Stomach (tissue), 4 donors: ENCODE measurements around the gene MYLK3.

Experiments used
- CTCF ChIP-seq, 7 experiments: fragments of 450-650 bp in 4 of 7; fragments of 200-600 bp in 3 of 7; sonication (generic) in 3 of 7; IDR thresholded peaks; one replicate each; pipeline ENCODE4 v1.5.1; 2016 to 2019; ENCODE audit warnings: antibody characterized with exemption in 7 of 7, control low read depth in 2 of 7, mild to moderate bottlenecking in 1 of 7
- EP300 ChIP-seq: sonication (generic); formaldehyde crosslinking; IDR thresholded peaks from one replicate; pipeline ENCODE4 v1.6.1; 2017; ENCODE audit warnings: antibody characterized with exemption
- POLR2A ChIP-seq, 4 donors: fragments of 450-650 bp; IDR thresholded peaks; one replicate each; pipeline ENCODE4 v1.6.1; 2016; ENCODE audit warnings: antibody characterized with exemption in 4 of 4, control low read depth in 2 of 4, mild to moderate bottlenecking in 1 of 4, moderate library complexity in 1 of 4
- POLR2AphosphoS5 ChIP-seq, 3 donors: sonication (generic); formaldehyde crosslinking; IDR thresholded peaks; one replicate each; pipeline ENCODE4 v1.6.1; 2016; ENCODE audit warnings: antibody characterized with exemption in 3 of 3

DNA sequence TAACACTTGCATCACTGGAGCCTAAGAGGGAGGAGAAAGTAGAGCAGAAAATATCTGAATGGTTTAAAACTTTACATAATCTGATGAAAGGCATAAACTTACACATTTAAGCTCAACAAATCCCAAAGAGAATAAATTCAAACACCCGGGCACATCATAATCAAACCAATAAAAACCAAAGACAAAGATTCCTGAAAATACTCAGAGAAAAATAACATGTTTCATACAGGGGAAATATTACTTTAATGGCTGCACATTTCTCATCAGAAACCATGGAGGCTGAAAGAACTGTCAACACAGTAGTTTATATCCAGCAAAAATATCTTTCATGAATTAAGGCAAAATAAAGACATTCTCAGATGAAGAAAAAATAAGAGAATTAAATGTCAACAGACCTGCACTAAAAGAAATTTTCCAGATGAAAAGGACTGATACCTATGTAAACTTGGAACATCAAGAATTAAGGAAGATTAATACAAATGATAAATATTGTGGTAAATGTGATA, 48.7 kb upstream of the MYLK3 start:
- TF ChIP-seq CTCF (IDR thresholded peaks at IDR 0.05) (no peak), POLR2A (IDR thresholded peaks at IDR 0.05) (no peak), POLR2AphosphoS5 (IDR thresholded peaks at IDR 0.05) (no peak), EP300 (no peak)
